BLaER1 (cell line): ENCODE measurements around the gene TMEM269.

ENCODE experiments used
- H3K27ac ChIP-seq: shearing (Covaris generic); formaldehyde crosslinking; 2 replicates; pipeline ENCODE4 v1.8.1; 2022
- H3K27me3 ChIP-seq: shearing (Covaris generic); formaldehyde crosslinking; 2 replicates; pipeline ENCODE4 v1.8.1; 2022
- H3K36me3 ChIP-seq: shearing (Covaris generic); formaldehyde crosslinking; 2 replicates; pipeline ENCODE4 v1.8.1; 2022
- H3K4me1 ChIP-seq: shearing (Covaris generic); formaldehyde crosslinking; 2 replicates; pipeline ENCODE4 v1.8.1; 2022
- H3K4me2 ChIP-seq: shearing (Covaris generic); formaldehyde crosslinking; 2 replicates; pipeline ENCODE4 v1.8.1; 2022
- H3K4me3 ChIP-seq: shearing (Covaris generic); formaldehyde crosslinking; 2 replicates; pipeline ENCODE4 v1.8.1; 2022
- H3K9ac ChIP-seq: shearing (Covaris generic); formaldehyde crosslinking; 2 replicates; pipeline ENCODE4 v1.8.1; 2022
- H3K9me3 ChIP-seq: shearing (Covaris generic); formaldehyde crosslinking; 2 replicates; pipeline ENCODE4 v1.8.1; 2022
- H4K20me1 ChIP-seq: shearing (Covaris generic); formaldehyde crosslinking; 2 replicates; pipeline ENCODE4 v1.8.1; 2022
- Cebpa-rat ChIP-seq: shearing (Covaris generic); IDR thresholded peaks from 2 replicates; pipeline ENCODE4 v1.8.1; 2022

TMEM269 gene

DNA sequence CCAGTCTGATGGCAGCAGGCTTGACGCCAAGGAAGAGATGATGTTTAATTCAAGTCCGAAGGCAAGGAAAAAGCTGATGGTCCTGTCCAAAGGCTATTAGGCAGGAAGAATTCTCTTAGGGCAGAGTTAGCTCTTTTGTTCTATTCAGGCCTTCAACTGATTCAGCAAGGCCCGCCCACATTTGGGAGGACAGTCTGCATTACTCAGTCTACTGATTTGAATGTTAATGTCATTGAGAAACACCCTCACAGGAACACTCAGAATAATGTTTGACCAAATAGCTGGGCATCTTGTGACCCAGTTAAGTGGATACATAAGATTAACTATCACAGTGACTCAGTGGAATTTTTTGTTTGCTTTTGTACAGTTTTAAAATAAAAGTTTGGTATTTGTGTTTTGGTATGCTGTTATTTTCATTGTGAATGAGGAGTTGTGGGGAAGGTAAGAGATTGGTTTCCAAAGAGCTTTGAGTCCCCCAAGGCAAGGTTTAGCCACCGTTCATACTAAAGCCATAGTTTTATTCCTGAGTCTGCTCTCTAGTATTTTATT is 59.9 kb downstream of the TMEM269 start:
- Histone ChIP-seq H3K27me3 (no peaks in the 10 kb centered on the region), H3K27ac (no peak overlapping the region), H3K4me1 (peaks cover 21% of the 10 kb centered on the region), H3K9ac (no peak overlapping the region), H3K9me3 (no peaks in the 10 kb centered on the region), H3K4me2 (no peak overlapping the region), H3K4me3 (no peak overlapping the region), H3K36me3 (peaks cover 8% of the 10 kb centered on the region), H4K20me1 (no peaks in the 10 kb centered on the region)
- no peak for TF ChIP-seq Cebpa-rat

DNA sequence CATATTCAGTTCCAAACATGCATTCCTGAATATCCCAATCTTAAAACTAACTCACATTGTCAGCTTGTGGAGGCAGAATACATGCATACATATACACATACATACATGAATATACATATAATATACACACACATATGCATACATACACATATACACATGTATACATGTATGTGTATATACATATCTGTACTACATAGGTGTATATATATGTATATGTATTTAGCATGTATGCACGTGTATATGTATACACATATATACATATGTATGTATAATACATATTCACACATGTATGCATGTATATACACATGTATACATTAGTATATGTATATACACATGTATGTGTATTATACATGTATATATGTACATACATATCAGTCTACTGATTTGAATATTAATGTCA is 60.4 kb downstream of the TMEM269 start:
- no peak overlapping the region for H3K4me3 ChIP-seq
- peaks cover 21% of the 10 kb centered on the region for H3K4me1 ChIP-seq
- no peak for TF ChIP-seq Cebpa-rat
- no peak overlapping the region for H3K9ac ChIP-seq
- H3K4me2 ChIP-seq = no peak overlapping the region
- no peaks in the 10 kb centered on the region for H4K20me1 ChIP-seq
- H3K27ac ChIP-seq = no peak overlapping the region
- H3K36me3 ChIP-seq = peaks cover 14% of the 10 kb centered on the region
- H3K27me3 ChIP-seq = no peaks in the 10 kb centered on the region
- H3K9me3 ChIP-seq = peaks cover 1% of the 10 kb centered on the region; the same call in 1 of the 2 replicates

DNA sequence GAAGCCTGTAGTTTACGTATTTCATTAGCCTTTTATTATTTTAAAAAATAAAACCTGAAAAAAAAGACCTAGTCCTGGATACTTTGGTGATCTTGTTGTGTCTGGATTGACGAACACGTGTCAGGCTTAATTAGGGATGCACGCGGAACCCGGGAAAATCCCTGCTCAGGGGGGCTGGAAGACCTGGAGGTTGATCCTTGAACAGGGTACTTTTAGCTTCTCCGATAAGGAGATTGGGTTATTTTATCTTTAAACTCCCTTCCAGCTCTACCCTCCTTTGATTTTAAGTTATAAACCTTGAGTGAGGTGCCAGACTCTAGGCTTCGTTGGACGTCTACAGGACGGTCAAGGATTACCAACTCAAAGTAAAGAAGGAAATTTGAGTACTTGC is 61.1 kb downstream of the TMEM269 start:
- Histone ChIP-seq H3K4me1 (peaks cover 21% of the 10 kb centered on the region), H3K9ac (peak overlapping the region; percentile 56; the same call in 1 of the 2 replicates), H3K4me2 (peak overlapping the region; percentile 86), H4K20me1 (no peaks in the 10 kb centered on the region), H3K4me3 (peak overlapping the region; percentile 89), H3K9me3 (peaks cover 8% of the 10 kb centered on the region), H3K27ac (no peak overlapping the region), H3K27me3 (no peaks in the 10 kb centered on the region), H3K36me3 (peaks cover 20% of the 10 kb centered on the region)
- TF ChIP-seq Cebpa-rat = no peak

DNA sequence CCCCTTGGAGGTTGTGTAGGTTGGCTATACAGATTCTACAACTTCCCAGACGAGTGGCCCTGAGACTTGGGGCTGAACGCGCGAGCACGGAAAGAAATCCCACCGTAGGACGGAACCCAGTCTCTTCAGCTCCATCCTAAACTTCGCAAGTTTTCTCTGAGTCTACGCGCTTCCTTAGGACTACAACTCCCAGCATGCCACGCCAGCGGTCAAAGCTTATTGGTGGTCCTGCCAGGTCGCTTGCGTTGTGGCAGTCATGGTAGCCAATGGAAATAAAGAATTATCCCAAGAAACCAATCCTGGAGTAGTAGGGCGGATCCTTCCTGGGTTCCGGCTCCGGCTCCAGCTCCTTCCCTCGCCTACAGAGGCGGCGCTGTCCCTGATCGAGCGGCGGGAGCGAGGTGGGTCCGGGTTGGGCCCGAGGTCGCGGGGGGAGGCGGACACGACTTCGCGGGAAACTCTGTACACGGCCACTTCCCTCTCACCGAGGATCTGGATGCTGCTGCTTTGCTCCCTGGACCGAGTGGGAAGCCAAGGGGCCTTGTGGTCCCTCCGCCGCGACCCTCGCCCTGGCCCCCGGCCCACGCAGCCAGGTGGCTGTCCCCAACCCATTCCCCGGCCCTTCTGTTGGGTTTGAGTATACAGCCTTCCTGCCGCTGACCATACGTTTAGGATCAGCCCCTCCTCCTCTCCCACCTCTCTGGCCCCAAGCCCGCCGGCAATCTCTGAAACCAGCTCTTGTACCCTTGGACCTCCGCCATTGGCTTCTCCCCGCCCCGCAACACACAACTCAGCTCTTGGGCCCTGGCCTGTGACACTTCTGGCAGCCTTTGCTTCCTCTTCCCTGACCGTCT is 61.7 kb downstream of the TMEM269 start, which contains the start of gene ZNF691:
Gene ZNF691 (plus strand): TSS at position 357 of the 854 bp plus-strand sequence. CDS start 3,046 bp downstream, outside the sequence.
- no peak for TF ChIP-seq Cebpa-rat
- Histone ChIP-seq H3K36me3 (peaks cover 26% of the 10 kb centered on the region), H4K20me1 (no peaks in the 10 kb centered on the region), H3K27ac (peak within 1 kb of the TSS; percentile 92), H3K4me1 (peaks cover 21% of the 10 kb centered on the region), H3K9me3 (peaks cover 14% of the 10 kb centered on the region), H3K4me2 (peak within 1 kb of the TSS; percentile 86), H3K27me3 (no peaks in the 10 kb centered on the region), H3K4me3 (peak within 1 kb of the TSS; percentile 89), H3K9ac (peak within 1 kb of the TSS; percentile 91)

DNA sequence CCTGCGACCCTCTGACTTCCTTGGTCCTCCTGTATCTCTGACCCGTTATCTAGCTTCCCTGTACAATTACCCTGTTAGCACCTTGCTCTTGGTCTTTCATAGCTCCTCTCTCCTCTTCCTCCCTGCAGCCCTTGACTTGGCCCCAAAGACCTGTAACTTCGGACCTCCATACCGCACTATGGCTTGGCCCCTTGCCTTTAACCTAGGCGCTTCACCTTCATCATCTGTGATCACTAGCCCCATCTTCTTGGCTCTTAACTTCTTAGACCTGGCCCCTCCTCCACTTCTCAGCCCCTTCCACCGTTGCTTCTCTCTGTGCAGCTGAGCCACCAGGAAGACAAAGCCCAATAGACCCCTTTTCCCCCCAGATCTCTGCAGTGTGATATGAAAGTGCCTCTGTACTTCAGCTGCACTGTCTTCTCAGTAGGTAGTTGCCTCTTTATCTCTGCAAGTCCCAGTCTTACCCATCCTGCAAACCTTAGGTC is 62.4 kb downstream of the TMEM269 start:
- H3K4me1 ChIP-seq = peaks cover 21% of the 10 kb centered on the region
- H3K27me3 ChIP-seq = no peaks in the 10 kb centered on the region
- TF ChIP-seq Cebpa-rat = no peak
- peak overlapping the region; percentile 92 for H3K27ac ChIP-seq
- peaks cover 33% of the 10 kb centered on the region for H3K36me3 ChIP-seq
- peak overlapping the region; percentile 85 for H3K4me2 ChIP-seq
- H3K9ac ChIP-seq = peak overlapping the region; percentile 91
- peak overlapping the region; percentile 89 for H3K4me3 ChIP-seq
- H3K9me3 ChIP-seq = peaks cover 21% of the 10 kb centered on the region
- 0 out of 2 replicates have a peak, but pooled peaks cover 2% of the 10 kb centered on the region for H4K20me1 ChIP-seq

DNA sequence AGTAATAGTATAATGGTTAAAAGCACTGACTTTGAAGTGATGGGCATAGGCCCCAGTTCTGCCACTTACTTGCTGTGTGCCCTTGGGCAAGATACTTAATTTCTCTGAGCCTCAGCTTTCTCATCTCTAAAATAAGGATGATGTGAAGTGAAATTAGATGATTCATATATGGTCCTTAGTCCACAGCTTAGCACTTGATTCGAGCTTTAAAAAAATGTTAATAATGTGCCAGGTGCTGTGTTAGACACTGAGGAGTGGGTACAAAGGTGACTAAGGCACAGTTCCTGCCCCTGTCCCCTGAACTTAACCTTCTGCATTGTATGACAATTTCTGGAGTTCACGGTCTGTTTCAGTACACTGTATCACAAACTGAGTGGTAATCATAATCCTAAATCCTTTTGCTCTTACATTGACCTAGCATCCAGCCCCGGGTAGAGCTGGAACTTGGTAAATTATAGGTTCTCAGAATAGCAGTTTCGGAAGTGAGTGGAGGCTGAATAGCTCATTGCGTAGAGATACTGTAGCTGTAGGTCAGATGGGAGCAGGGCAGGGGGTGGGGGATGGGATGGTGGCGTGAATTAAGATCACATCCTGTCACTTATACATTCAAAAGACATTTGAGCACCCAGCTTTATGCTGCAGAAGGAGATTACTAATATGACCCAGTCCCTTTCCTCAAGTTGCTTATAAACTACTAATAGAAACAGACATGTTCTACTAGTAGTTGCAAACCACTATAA is 63.1 kb downstream of the TMEM269 start:
- Histone ChIP-seq H3K27me3 (no peaks in the 10 kb centered on the region), H4K20me1 (0 out of 2 replicates have a peak, but pooled peaks cover 9% of the 10 kb centered on the region), H3K4me3 (peak overlapping the region; percentile 89), H3K36me3 (peaks cover 41% of the 10 kb centered on the region), H3K9me3 (peaks cover 27% of the 10 kb centered on the region), H3K4me1 (peaks cover 21% of the 10 kb centered on the region), H3K9ac (peak overlapping the region; percentile 91; the same call in 1 of the 2 replicates), H3K27ac (no peak overlapping the region), H3K4me2 (peak overlapping the region; percentile 85)
- no peak for TF ChIP-seq Cebpa-rat

DNA sequence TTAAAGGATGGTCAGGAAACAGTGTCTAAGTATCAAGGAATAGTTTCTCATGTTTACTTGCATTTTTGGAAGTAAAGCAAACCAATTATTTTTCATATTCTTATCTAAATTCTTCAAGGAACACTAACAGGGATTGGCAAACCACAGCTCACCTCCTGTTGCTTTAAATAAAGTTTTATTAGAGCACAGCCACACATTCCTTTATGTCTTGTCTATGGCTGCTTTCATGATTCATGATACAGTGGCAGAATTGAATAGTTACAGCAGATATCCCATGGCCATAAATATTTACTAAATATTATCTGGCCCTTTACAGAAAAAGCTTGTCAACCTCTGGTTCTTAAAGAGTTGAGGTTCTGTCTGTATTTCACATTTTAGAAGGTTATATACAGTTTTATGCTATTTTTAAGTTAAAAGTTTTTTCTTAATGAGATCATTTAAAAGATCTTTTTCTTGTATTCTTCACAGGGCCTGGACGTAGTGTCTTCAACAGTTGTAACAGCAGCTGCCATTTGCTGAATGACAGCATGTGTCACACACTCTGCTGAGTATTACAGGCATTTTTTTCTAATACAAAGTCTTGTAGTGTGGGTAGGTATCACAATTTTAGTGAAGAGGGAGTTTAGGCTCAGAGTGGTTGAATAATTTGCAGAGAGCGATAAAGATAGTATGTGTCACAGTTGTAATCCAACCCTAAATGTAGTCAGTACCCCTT is 64.2 kb downstream of the TMEM269 start:
- H3K4me1 ChIP-seq = peaks cover 21% of the 10 kb centered on the region
- H3K36me3 ChIP-seq = peaks cover 46% of the 10 kb centered on the region
- H3K9ac ChIP-seq = no peak overlapping the region
- H3K27me3 ChIP-seq = no peaks in the 10 kb centered on the region
- no peak overlapping the region for H3K4me3 ChIP-seq
- no peak overlapping the region for H3K27ac ChIP-seq
- H4K20me1 ChIP-seq = 0 out of 2 replicates have a peak, but pooled peaks cover 9% of the 10 kb centered on the region
- peaks cover 27% of the 10 kb centered on the region for H3K9me3 ChIP-seq
- H3K4me2 ChIP-seq = no peak overlapping the region
- TF ChIP-seq Cebpa-rat = no peak

DNA sequence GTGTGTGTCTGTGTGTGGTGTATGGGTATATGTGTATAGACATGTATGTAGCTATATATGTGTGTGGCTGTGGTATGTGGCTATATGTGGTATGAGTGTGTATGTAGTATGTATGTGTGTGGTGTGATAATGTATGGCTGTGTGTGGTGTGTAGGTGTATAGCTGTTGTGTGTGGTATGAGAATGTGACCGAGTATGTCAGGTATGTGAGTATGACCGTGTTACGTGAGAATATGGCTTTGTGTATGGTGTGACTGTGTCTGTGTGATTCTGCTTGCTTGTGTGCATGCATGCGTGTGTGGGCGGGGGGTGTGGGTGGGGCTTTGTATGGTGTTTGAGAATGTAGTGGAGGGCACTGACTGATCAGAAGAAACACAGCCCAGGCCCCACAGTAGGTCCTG is 65.2 kb downstream of the TMEM269 start:
- TF ChIP-seq Cebpa-rat = no peak
- no peak overlapping the region for H3K4me2 ChIP-seq
- no peak overlapping the region for H3K9ac ChIP-seq
- H4K20me1 ChIP-seq = 0 out of 2 replicates have a peak, but pooled peaks cover 9% of the 10 kb centered on the region
- no peak overlapping the region for H3K27ac ChIP-seq
- H3K4me1 ChIP-seq = peaks cover 21% of the 10 kb centered on the region
- H3K4me3 ChIP-seq = no peak overlapping the region
- H3K9me3 ChIP-seq = peaks cover 27% of the 10 kb centered on the region
- peaks cover 46% of the 10 kb centered on the region for H3K36me3 ChIP-seq
- H3K27me3 ChIP-seq = no peaks in the 10 kb centered on the region
